ENCODE data around the gene MYL5. TPM values are rescaled to one million over a fixed set of nuclear protein-coding genes. Genes with fewer than 3 reads are reported as not detected.
A peak's percentile ranks its signal among the peaks of the same experiment; 100 is the strongest.

Gene MYL5
- total and polyA plus RNA-seq, 10 of the 15 experiments (the other 5 are each of a cell fraction or from before 2014, with no cell fraction given) = 1.2 to 13.8 (median 7.1) TPM

GRCh38 chr4:663438-664428 lies 10.6 kb upstream of the MYL5 start (continued):
- TF ChIP-seq ZBTB33 (IDR thresholded peaks at IDR 0.05) (no peak), NRF1 (conservative IDR thresholded peaks at IDR 0.05; ENCODE audit: low read depth, low read length) (no peak), RELA (IDR thresholded peaks at IDR 0.05; ENCODE audit: borderline replicate concordance, partially characterized antibody) (no peak), CHD2 (IDR thresholded peaks at IDR 0.05; ENCODE audit: borderline replicate concordance, low read depth, low read length) (no peak), TARDBP (IDR thresholded peaks at IDR 0.05; ENCODE audit: borderline replicate concordance) (no peak), ASH2L (IDR thresholded peaks at IDR 0.05; ENCODE audit: borderline replicate concordance, low read depth) (no peak), LARP7 (IDR thresholded peaks at IDR 0.05) (0 out of 2 replicates have a peak, but pooled peaks have one; percentile 21), SUZ12 (IDR thresholded peaks at IDR 0.05; ENCODE audit: unreplicated experiment) (no peak), JUND (IDR thresholded peaks at IDR 0.05; ENCODE audit: low read depth, low read length) (no peak), STAT3 (IDR thresholded peaks at IDR 0.05; ENCODE audit: low read depth, low read length) (no peak), SREBF1 (IDR thresholded peaks at IDR 0.05; ENCODE audit: low read length) (no peak), HDAC6 (IDR thresholded peaks at IDR 0.05; ENCODE audit: unreplicated experiment) (no peak), MEF2B (IDR thresholded peaks at IDR 0.05; ENCODE audit: partially characterized antibody, poor library complexity, severe bottlenecking) (peak; percentile 43), SREBF2 (IDR thresholded peaks at IDR 0.05; ENCODE audit: low read length) (no peak), E2F4 (IDR thresholded peaks at IDR 0.05; ENCODE audit: low read depth, low read length) (no peak), BCLAF1 (IDR thresholded peaks at IDR 0.05) (no peak), ZSCAN29 (IDR thresholded peaks at IDR 0.05) (no peak), ATF3 (IDR thresholded peaks at IDR 0.05; ENCODE audit: borderline replicate concordance, extremely low read depth, low read depth, low read length) (no peak), WRNIP1 (IDR thresholded peaks at IDR 0.05; ENCODE audit: borderline replicate concordance, low read depth, low read length) (no peak), NBN (IDR thresholded peaks at IDR 0.05) (no peak), RB1 (IDR thresholded peaks at IDR 0.05; ENCODE audit: borderline replicate concordance) (no peak), CREM (IDR thresholded peaks at IDR 0.05; ENCODE audit: low read depth) (no peak), IRF5 (IDR thresholded peaks at IDR 0.05; ENCODE audit: borderline replicate concordance) (no peak)

Measured in GM12878 (cell line).